Muscle layer of duodenum (tissue), 2 donors: ENCODE measurements around the gene NBAS.

Experiments
- H3K27ac ChIP-seq: one replicate; pipeline ENCODE4 v1.7.0; 2013; ENCODE audit warnings: mild to moderate bottlenecking, low read length
- H3K27me3 ChIP-seq: one replicate; pipeline ENCODE4 v1.7.0; 2013; ENCODE audit warnings: low read depth, mild to moderate bottlenecking, control low read depth, low read length
- H3K36me3 ChIP-seq, 2 donors: one replicate each; pipeline ENCODE4 v1.7.0; 2013; ENCODE audit warnings: low read length in 2 of 2, control low read depth in 1 of 2, mild to moderate bottlenecking in 1 of 2; ENCODE audit not compliant: insufficient read depth in 2 of 2, control insufficient read depth in 1 of 2
- H3K4me1 ChIP-seq, 2 donors: one replicate each; pipeline ENCODE4 v1.7.0; 2013; ENCODE audit warnings: low read length in 2 of 2, mild to moderate bottlenecking in 2 of 2, control low read depth in 1 of 2, moderate library complexity in 1 of 2; ENCODE audit not compliant: insufficient read depth in 2 of 2, control insufficient read depth in 1 of 2
- H3K4me3 ChIP-seq, 2 donors: one replicate each; pipeline ENCODE4 v1.7.0; 2013; ENCODE audit warnings: low read length in 2 of 2, low read depth in 1 of 2, mild to moderate bottlenecking in 1 of 2
- H3K9me3 ChIP-seq, 2 donors: one replicate each; pipeline ENCODE4 v1.7.0; 2013; ENCODE audit warnings: low read length in 2 of 2, control low read depth in 1 of 2, mild to moderate bottlenecking in 1 of 2; ENCODE audit not compliant: control insufficient read depth in 1 of 2
- donor health status: healthy.

NBAS gene

DNA sequence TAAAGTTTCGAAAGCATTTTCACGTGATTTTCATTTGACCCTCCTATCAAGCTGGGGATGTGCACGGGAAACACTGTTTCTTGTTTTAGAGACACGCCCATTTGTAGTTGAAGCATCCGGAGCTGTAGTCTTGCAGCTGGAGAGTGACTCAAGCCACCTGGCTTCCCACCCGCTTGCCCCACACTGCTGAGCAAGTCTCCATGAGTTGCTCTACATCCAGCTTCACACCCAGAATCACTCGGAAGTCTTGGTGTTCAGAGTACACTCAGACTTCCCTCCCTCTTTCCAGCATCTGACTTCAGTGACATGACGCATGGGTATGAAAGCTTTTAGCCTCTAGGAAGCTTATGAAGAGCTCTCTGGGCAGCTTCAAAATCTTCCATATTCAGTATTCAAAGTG, 262.4 kb downstream of the NBAS start:
- Histone ChIP-seq H3K9me3 (no peaks in the 10 kb centered on the region), H3K4me1 (no peaks in the 10 kb centered on the region), H3K4me3 (no peak overlapping the region), H3K36me3 (peaks cover 5 to 17% of the 10 kb centered on the region in 2 donors), H3K27ac (no peak overlapping the region), H3K27me3 (no peaks in the 10 kb centered on the region)

DNA sequence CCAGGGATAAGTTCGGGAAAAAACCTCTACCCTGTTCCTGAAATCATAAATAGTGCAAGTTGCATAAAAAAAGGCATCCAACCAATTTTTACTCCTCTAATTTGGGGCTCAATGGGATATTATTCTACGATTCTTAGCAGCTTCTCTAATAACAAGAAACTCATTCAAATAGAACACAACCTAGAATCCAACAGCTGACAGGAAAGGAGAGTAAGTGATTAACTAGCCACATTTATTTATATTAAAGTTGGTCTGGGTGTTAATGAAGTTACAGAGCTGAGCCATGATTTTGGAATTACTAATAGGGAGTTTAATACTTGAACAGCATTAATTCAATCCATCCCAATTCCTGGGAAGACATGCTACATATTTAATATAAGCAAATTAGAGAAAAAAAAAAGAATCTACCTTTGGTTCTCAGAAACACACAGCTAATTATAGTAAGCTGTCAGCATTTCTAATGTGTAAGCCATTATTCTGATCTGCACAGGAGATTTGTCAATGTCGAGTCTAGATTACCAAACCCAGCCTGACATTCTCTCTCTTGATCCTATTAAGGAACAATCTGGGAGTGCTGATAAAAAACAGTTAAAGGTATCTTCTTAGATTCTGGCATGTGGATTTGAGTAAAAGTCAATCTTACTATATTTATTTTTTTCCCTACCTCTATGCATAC, 267.7 kb downstream of the NBAS start:
- no peak overlapping the region for H3K4me3 ChIP-seq
- H3K9me3 ChIP-seq, result no peaks in the 10 kb centered on the region
- H3K4me1 ChIP-seq, result no peaks in the 10 kb centered on the region
- H3K27ac ChIP-seq, result no peak overlapping the region
- H3K36me3 ChIP-seq, result peaks cover 0 to 28% of the 10 kb centered on the region in 2 donors
- no peaks in the 10 kb centered on the region for H3K27me3 ChIP-seq

DNA sequence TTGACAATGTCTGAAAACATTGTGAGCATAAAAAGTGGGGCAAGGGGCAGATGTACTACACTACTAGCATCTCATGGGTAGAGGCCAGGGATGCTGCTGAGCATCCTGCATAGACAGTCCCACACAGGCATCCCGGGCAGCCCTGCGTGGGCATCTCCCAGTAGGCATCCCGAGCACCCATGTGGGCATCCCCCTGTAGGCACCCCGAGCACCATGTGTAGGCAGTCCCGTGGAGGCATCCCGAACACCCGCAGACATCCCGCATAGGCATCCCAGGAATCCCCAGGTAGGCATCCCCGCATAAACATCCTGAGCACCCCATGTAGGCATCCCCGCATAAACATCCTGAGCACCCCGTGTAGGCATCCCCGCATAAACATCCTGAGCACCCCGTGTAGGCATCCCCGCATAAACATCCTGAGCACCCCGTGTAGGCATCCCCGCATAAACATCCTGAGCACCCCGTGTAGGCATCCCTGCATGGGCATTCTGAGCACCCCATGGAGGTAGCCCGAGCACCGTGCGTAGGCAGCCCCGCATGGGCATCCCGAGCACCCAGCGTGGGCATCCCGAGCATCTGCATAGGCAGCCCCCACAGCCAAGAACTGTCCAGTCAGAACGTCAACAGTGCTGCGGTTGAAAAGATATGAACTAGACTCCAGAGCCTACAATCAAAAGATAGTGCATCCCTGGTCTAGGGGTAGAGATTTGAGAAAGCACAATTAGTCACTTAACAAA, 273.5 kb downstream of the NBAS start:
- H3K36me3 ChIP-seq, result peaks cover 12 to 40% of the 10 kb centered on the region in 2 donors
- no peaks in the 10 kb centered on the region for H3K27me3 ChIP-seq
- H3K9me3 ChIP-seq, result no peaks in the 10 kb centered on the region
- no peaks in the 10 kb centered on the region for H3K4me1 ChIP-seq
- H3K27ac ChIP-seq, result no peak overlapping the region
- no peak overlapping the region for H3K4me3 ChIP-seq

DNA sequence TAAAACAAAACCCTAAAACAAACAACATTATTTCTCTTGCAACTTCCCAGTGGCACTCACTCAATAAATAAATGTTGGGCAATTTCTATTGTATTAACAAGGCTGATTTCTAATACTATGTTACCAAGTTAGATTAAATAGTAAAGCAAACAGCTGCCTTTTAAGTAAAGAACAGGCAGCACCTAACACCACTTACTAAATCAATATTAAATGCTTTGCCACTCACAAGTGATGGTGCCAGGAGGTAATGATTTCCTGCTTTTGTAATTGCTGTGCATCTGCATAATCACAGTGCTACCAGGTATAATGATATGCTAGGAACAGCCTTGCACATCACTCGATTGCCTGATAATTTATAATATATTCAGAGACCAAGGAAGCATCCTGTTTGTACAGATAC, 276.5 kb downstream of the NBAS start:
- no peaks in the 10 kb centered on the region for H3K9me3 ChIP-seq
- H3K4me3 ChIP-seq, result no peak overlapping the region
- H3K27ac ChIP-seq, result no peak overlapping the region
- H3K4me1 ChIP-seq, result no peaks in the 10 kb centered on the region
- H3K36me3 ChIP-seq, result peaks cover 12 to 28% of the 10 kb centered on the region in 2 donors
- H3K27me3 ChIP-seq, result no peaks in the 10 kb centered on the region

DNA sequence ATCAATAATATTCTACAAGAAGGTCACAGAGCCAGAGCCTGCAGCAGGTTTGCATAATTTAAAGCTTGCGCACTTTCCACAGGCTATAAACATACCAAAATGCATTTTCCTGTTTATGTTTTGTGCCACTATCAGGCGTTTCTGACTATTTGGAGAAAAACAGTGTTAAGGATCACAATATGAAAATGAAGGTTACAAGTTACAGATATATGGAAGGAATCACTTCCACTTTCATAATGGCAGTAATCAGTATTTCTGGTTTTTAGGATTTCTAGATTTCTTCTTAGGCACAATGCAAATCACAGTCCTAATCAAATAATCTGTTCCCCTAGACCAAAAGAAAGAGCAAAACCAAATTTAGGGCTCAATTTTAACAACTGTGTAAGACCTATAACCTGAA, 279.5 kb downstream of the NBAS start:
- no peaks in the 10 kb centered on the region for H3K4me1 ChIP-seq
- H3K27me3 ChIP-seq, result no peaks in the 10 kb centered on the region
- peaks cover 7 to 12% of the 10 kb centered on the region in 2 donors for H3K36me3 ChIP-seq

DNA sequence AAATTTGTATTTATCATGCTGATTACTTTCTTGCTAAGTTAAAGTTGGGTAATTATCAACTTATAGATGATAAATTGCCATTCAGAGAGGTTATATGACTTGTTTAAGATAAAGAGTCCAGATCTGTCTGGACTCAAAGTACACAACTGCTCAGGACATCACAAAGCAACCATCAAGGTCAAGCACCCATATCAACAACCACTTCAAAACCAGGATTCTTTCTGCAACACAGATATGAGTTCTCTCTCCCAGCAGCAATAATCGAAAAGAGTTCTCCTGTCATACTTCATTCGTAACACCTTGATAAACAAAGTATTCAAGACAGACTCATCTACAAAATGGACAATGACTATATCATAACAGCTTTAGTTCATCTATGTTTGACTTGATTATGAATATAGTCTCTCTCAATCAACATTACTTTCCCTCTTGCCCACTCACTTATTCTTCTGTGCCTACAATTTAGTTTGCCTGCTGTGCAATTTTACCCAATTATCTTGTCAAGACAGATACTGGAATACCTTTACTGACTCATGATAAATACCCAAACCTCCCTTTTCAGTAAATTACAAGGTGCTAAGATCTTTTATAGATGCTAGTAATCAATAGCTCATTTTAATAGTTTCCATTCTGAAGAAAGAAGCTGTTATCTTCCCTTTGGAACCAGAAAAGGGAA, 281.8 kb downstream of the NBAS start:
- no peaks in the 10 kb centered on the region for H3K4me1 ChIP-seq

More for the DNA sequence above, 279.5 kb downstream of the NBAS start:
- Histone ChIP-seq H3K4me3 (no peak overlapping the region), H3K9me3 (no peaks in the 10 kb centered on the region), H3K27ac (no peak overlapping the region)

DNA sequence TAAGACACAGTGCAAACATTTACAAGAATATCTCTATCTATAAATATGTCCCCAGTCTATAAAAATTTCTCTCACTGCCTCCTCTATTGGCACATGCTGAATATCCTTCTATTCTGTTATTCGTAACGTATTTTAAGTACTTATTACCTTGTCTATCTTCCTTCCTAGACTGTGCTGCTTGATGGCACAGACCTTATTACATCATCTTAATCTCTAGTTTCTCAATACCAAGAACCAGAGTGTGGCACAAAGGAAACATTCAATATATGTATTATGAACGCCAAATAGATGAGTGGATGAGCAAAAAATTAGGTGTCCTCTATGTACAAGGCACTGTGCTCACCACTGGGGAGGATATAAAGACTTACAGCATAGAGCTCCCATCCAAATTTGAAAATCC, 282.8 kb downstream of the NBAS start:
- H3K36me3 ChIP-seq, result peaks cover 0 to 19% of the 10 kb centered on the region in 2 donors
- no peak overlapping the region for H3K4me3 ChIP-seq
- H3K4me1 ChIP-seq, result no peaks in the 10 kb centered on the region
- H3K27ac ChIP-seq, result no peak overlapping the region
- no peaks in the 10 kb centered on the region for H3K27me3 ChIP-seq
- no peaks in the 10 kb centered on the region for H3K9me3 ChIP-seq

More for the DNA sequence above, 281.8 kb downstream of the NBAS start:
- H3K27ac ChIP-seq, result no peak overlapping the region
- no peaks in the 10 kb centered on the region for H3K27me3 ChIP-seq
- no peaks in the 10 kb centered on the region for H3K9me3 ChIP-seq
- H3K4me3 ChIP-seq, result no peak overlapping the region
- peaks cover 0 to 19% of the 10 kb centered on the region in 2 donors for H3K36me3 ChIP-seq

DNA sequence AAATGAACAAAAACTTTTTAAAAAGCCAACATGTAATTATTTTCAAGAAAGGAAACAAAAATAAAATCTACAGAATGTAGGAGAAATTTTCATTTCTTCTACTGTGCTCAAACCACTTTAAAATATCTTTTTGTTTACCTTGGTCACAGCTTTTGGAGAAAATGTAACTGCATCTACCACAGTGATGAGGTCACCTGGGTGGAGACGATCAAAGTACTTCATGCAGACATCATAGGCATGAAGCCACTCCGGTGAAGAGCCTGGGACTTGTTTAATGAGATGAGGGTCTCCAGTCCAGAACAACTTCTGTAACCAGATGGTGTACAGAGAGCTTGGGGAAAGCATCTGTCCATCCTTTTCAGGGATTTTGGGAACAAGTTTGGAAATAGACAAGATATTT, 285.8 kb downstream of the NBAS start:
- Histone ChIP-seq H3K9me3 (no peaks in the 10 kb centered on the region), H3K27me3 (no peaks in the 10 kb centered on the region), H3K4me1 (peaks cover 0 to 11% of the 10 kb centered on the region in 2 donors), H3K27ac (no peak overlapping the region), H3K4me3 (no peak overlapping the region), H3K36me3 (peaks cover 0 to 14% of the 10 kb centered on the region in 2 donors)

DNA sequence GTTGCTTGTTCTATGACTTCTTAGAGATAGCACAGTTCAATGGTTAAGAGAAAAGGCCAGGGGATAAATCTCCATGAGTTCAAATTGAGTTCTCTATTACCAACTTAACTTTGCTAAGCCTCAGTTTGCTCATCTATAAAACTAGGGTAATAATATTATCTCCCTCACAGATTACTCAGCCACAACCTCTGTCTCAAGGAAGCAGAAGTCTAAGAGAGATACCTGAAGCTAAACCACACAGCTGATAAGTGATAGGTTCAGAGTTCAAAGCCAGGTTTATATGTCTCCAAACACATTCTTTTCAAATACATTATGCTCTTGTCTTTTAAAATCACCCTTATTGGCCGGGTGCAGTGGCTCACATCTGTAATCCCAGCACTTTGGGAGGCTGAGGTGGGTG, 287.7 kb downstream of the NBAS start:
- Histone ChIP-seq H3K4me3 (no peak overlapping the region), H3K27ac (no peak overlapping the region), H3K27me3 (no peaks in the 10 kb centered on the region), H3K4me1 (peaks cover 0 to 11% of the 10 kb centered on the region in 2 donors), H3K9me3 (no peaks in the 10 kb centered on the region), H3K36me3 (peaks cover 0 to 14% of the 10 kb centered on the region in 2 donors)

DNA sequence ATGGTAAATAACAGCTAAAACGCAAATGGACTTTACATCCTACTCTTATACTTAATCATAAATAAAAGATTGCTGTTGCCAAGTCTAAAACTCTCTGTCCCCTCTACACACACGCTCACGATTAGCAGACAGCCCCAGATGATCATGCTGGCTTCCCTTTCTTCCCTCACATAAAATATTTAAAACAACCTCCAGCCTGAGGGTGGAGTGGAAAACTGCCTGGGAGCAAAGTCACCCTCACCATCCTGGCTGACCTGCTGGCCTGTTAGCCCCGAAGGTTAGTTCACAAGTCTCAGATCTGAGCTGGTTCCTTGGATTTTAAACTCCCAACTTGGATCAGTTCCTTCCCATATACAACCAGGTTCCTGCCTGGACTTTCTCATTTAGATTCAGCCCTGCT, 288.2 kb downstream of the NBAS start:
- Histone ChIP-seq H3K27me3 (no peaks in the 10 kb centered on the region), H3K27ac (no peak overlapping the region), H3K9me3 (no peaks in the 10 kb centered on the region), H3K4me1 (peaks cover 0 to 11% of the 10 kb centered on the region in 2 donors), H3K4me3 (no peak overlapping the region), H3K36me3 (peaks cover 0 to 14% of the 10 kb centered on the region in 2 donors)

DNA sequence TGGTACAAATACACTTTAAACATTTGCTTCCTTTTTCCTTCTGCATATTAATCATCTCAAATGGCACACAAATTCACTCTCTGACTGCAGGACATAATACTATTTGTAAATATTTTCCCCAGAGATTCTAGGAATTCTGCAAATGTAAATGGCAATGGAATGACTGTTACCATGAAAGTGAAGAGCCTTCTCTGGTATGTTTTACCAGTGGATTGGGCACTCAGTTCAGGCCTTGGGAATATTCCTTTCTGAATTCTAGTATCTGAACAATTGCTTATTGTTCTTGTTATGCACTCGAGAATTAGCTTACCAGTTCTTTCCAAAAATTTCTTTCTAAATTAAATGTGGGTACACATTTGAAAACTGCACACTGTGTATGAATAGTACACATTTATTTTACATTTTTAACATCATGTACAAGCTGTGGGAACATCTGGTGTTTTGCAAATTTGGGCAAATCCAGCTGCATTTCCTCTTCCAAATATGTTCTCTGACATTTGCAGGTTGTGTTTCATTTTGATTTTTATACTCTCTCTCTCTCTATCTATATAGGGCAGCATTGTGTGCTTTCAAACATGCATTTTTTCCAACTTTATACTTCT, 289.1 kb downstream of the NBAS start:
- no peaks in the 10 kb centered on the region for H3K27me3 ChIP-seq
- peaks cover 0 to 11% of the 10 kb centered on the region in 2 donors for H3K4me1 ChIP-seq
- H3K36me3 ChIP-seq, result peaks cover 0 to 14% of the 10 kb centered on the region in 2 donors
- H3K4me3 ChIP-seq, result no peak overlapping the region
- H3K27ac ChIP-seq, result no peak overlapping the region
- no peaks in the 10 kb centered on the region for H3K9me3 ChIP-seq
